ENCODE data around the gene AHCTF1. TPM values are rescaled to one million over a fixed set of nuclear protein-coding genes. Genes with fewer than 3 reads are reported as not detected.
A peak's percentile ranks its signal among the peaks of the same experiment; 100 is the strongest.

The AHCTF1 gene
- total RNA-seq, 1 experiment from 2014 or later: 44.3 TPM

DNA sequence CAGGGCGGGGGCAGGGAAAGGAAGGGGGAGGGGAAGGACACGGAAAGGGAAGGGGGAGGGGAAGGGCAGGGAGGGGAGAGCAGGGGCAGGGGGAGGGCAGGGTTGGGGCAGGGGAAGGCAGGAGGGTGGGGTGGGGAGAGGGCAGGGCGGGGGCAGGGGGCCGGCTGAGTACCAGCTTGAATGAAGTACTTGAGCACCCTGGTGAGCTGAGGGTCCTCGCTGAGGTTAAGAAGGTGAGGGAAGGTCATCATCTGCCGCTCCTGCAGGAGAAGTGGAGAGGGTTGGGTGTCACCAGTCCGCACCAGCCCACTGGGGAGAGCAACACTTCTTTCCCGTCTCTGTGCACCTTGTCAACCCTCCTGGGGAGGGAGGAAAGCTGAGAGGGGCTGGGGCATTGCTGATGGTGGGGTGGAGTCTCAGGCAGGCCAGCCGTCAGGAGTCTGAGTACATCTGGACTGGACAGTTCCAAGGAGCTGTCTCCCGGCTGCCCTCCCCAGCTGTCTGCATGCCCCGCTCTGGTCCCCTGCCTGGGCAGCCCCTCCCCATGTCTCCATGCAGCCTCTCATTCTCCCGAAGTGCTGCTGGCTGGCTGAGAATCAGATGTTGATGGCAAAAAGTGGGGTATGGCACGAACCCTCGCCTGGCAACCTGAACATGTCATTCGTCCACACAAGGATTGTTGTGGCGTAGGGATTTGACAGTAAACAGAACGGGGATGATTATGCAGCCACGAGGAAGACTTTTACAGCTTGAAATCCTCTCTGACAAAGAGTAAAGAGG, 137.5 kb downstream of the AHCTF1 start:
- Histone ChIP-seq H3K9me3 (ENCODE audit: control insufficient read depth, low read depth, low read length) (no peaks in the 10 kb centered on the region), H2BK20ac (ENCODE audit: low read depth, low read length, poor library complexity, severe bottlenecking) (no peak overlapping the region), H3K79me2 (ENCODE audit: insufficient read depth, low read length) (no peaks in the 10 kb centered on the region), H4K91ac (ENCODE audit: insufficient read length, low read depth, low read length) (no peak overlapping the region), H3T11ph (ENCODE audit: low read length) (no peak overlapping the region), H2AK5ac (ENCODE audit: insufficient read length, low read length) (no peak overlapping the region), H4K8ac (replicated peaks; ENCODE audit: insufficient read length, low read depth, low read length) (no peak overlapping the region), H3K23me2 (ENCODE audit: insufficient read length, low read depth, low read length, poor library complexity, severe bottlenecking) (peaks cover 6% of the 10 kb centered on the region), H4K5ac (ENCODE audit: insufficient read length, low read depth, low read length) (no peak overlapping the region), H3K27me3 (ENCODE audit: insufficient read depth, low read length) (no peaks in the 10 kb centered on the region), H3K56ac (ENCODE audit: insufficient read length, low read depth, low read length) (no peak overlapping the region), H2BK120ac (ENCODE audit: low read depth, low read length, poor library complexity, severe bottlenecking) (no peak overlapping the region), H2BK12ac (ENCODE audit: insufficient read length, low read depth, low read length) (no peak overlapping the region), H2BK5ac (ENCODE audit: insufficient read length, low read length) (no peak overlapping the region), H3K27ac (ENCODE audit: insufficient read length, low read depth, low read length) (no peak overlapping the region), H3K4me1 (ENCODE audit: insufficient read depth, low read length) (peaks cover 13% of the 10 kb centered on the region; the same call in 1 of the 2 replicates), H3K4ac (ENCODE audit: low read depth, low read length) (no peak overlapping the region), H2AFZ (ENCODE audit: low read length) (no peak overlapping the region), H4K20me1 (ENCODE audit: control insufficient read depth, insufficient read depth, insufficient read length) (no peaks in the 10 kb centered on the region), H3K79me1 (ENCODE audit: insufficient read depth, low read depth, low read length, poor library complexity, severe bottlenecking) (no peaks in the 10 kb centered on the region), H3K4me2 (ENCODE audit: insufficient read depth, insufficient read length, low read length) (no peak overlapping the region), H3K9ac (ENCODE audit: extremely low read depth, insufficient read length, low read length) (no peak overlapping the region), H3K14ac (ENCODE audit: insufficient read depth, low read length) (no peak overlapping the region), H3K18ac (ENCODE audit: insufficient read length, low read depth, low read length) (no peak overlapping the region), H2BK15ac (ENCODE audit: low read depth, low read length) (no peak overlapping the region), H3K23ac (ENCODE audit: insufficient read length, low read depth, low read length) (no peak overlapping the region)
- Mint-ChIP-seq H3K36me3 (ENCODE audit: insufficient read depth in 1 of 3, low read depth in 3 of 3) (peaks cover 0 to 2% (median 0%) of the 10 kb centered on the region in 3 experiments; a peak in 1 of 7 replicates), H3K27ac (no peak overlapping the region; a peak in 1 of 7 replicates), H3K4me3 (peak overlapping the region in 1 of 2 experiments; percentile 56; a peak in 1 of 5 replicates), H3K27me3 (ENCODE audit: low read depth) (peaks cover 5% of the 10 kb centered on the region; the same call in 1 of the 2 replicates), H3K4me1 (peaks cover 28 to 45% of the 10 kb centered on the region in 2 experiments), H3K9me3 (peaks cover 0 to 4% of the 10 kb centered on the region in 2 experiments; a peak in 1 of 5 replicates)
- no CpG with 5 or more reads among the region's 18 CpGs for WGBS (ENCODE audit: extremely low coverage, insufficient read length, low lambda C conversion rate)
- DNase-seq: no peak
- TF ChIP-seq, protein P1, sequence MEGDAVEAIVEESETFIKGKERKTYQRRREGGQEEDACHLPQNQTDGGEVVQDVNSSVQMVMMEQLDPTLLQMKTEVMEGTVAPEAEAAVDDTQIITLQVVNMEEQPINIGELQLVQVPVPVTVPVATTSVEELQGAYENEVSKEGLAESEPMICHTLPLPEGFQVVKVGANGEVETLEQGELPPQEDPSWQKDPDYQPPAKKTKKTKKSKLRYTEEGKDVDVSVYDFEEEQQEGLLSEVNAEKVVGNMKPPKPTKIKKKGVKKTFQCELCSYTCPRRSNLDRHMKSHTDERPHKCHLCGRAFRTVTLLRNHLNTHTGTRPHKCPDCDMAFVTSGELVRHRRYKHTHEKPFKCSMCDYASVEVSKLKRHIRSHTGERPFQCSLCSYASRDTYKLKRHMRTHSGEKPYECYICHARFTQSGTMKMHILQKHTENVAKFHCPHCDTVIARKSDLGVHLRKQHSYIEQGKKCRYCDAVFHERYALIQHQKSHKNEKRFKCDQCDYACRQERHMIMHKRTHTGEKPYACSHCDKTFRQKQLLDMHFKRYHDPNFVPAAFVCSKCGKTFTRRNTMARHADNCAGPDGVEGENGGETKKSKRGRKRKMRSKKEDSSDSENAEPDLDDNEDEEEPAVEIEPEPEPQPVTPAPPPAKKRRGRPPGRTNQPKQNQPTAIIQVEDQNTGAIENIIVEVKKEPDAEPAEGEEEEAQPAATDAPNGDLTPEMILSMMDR (conservative IDR thresholded peaks at IDR 0.05): no peak

Data from H9 (cell line).